ENCODE measurements around the gene OR6P1. TPM values are rescaled to one million over a fixed set of nuclear protein-coding genes. Genes with fewer than 3 reads are reported as not detected.

Gene OR6P1
- total RNA-seq, 4 donors from 2014 or later, result not detected

GRCh38 chr1:158520955-158521665, 49.3 kb downstream of the OR6P1 start:
- TF ChIP-seq, protein P1, sequence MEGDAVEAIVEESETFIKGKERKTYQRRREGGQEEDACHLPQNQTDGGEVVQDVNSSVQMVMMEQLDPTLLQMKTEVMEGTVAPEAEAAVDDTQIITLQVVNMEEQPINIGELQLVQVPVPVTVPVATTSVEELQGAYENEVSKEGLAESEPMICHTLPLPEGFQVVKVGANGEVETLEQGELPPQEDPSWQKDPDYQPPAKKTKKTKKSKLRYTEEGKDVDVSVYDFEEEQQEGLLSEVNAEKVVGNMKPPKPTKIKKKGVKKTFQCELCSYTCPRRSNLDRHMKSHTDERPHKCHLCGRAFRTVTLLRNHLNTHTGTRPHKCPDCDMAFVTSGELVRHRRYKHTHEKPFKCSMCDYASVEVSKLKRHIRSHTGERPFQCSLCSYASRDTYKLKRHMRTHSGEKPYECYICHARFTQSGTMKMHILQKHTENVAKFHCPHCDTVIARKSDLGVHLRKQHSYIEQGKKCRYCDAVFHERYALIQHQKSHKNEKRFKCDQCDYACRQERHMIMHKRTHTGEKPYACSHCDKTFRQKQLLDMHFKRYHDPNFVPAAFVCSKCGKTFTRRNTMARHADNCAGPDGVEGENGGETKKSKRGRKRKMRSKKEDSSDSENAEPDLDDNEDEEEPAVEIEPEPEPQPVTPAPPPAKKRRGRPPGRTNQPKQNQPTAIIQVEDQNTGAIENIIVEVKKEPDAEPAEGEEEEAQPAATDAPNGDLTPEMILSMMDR (IDR thresholded peaks at IDR 0.05), result no peak
- no peak for ATAC-seq (ENCODE audit: low FRiP score)
- DNase-seq (ENCODE audit: low spot score), result no peak

DNA sequence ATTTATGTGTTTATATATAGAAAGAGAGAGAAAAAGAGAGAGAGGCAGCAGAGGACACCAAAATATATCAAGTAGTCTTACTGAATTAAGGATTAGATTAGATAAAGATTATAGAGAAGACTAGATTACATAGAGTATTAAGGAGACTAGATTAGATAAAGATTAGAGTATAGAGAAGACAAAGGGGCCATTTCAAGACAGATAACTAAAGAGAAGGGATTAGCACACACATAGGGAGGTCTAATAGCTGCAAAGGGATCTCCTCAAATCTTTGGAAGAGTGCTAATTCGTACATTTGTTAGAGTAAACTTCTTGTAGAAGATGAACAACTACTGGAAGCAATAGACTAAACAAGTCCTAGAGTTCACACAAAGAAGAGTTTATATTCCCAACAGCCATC, 50.4 kb downstream of the OR6P1 start:
- DNase-seq (ENCODE audit: low spot score) (no peak), ATAC-seq (ENCODE audit: low FRiP score) (no peak)
- TF ChIP-seq, protein P1 (IDR thresholded peaks at IDR 0.05), result no peak

DNA sequence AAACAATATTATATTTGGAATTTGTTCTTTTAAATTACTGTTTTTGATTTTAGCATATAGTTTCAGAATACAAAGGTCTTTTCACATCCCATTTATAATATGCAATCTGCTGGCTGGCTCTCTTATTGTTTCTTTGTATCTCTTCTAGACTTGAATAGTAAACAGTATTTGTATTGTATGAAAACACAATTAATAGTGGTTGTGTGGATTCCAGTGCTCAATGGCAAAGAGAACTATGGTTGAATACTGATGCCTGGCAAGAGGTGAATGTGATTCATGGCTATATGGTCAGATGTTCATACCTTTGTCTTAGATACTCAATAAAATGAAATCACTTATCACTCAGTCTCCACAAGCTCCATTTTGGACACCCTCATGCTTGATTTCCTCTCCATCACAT, 53.4 kb downstream of the OR6P1 start:
- no peak for ATAC-seq (ENCODE audit: low FRiP score)
- no peak for DNase-seq (ENCODE audit: low spot score)
- TF ChIP-seq, protein P1 (IDR thresholded peaks at IDR 0.05), result no peak

Other genes with a start within 250 kb of the OR6P1 start
- gene CD1B, start 239.0 kb downstream of the OR6P1 start, total RNA-seq, result under 1 TPM in 1 of 4 donors, not detected in 3; 0.38 TPM
- gene CD1E, start 216.7 kb downstream of the OR6P1 start, total RNA-seq, result under 1 TPM in 1 of 4 donors, not detected in 3; 0.44 TPM
- not detected for gene OR10T2, start 171.1 kb downstream of the OR6P1 start, total RNA-seq
- gene OR10K2, start 144.3 kb downstream of the OR6P1 start, total RNA-seq, result not detected
- gene OR10K1, start 108.7 kb downstream of the OR6P1 start, total RNA-seq, result not detected
- gene OR10R2, start 98.4 kb downstream of the OR6P1 start, total RNA-seq, result not detected
- gene OR6Y1, start 16.2 kb downstream of the OR6P1 start, total RNA-seq, result not detected
- not detected for gene OR10X1, start 9.3 kb upstream of the OR6P1 start, total RNA-seq
- not detected for gene OR10Z1, start 34.7 kb upstream of the OR6P1 start, total RNA-seq
- 1 to 10 TPM in 2 of 4 donors, under 1 TPM in 2; 0.36 to 1.8 (median 0.83) TPM for gene SPTA1, start 116.1 kb upstream of the OR6P1 start, total RNA-seq
- gene OR6K2, start 130.1 kb upstream of the OR6P1 start, total RNA-seq, result not detected
- gene OR6K3, start 150.1 kb upstream of the OR6P1 start, total RNA-seq, result not detected
- not detected for gene OR6K6, start 184.1 kb upstream of the OR6P1 start, total RNA-seq
- not detected for gene OR6N1, start 201.6 kb upstream of the OR6P1 start, total RNA-seq
- not detected for gene OR6N2, start 210.6 kb upstream of the OR6P1 start, total RNA-seq

Data from omental fat pad (tissue), 4 donors.